GM21423 (cell line): ENCODE measurements around the gene TAOK2.
A peak's percentile ranks its signal among the peaks of the same experiment; 100 is the strongest.

Experiments
- ATAC-seq: cut with Tn5 transposase; IDR thresholded peaks from one replicate; pipeline ENCODE4 v1.9.1; 2021; ENCODE audit warnings: mild to moderate bottlenecking, moderate library complexity; ENCODE audit not compliant: unreplicated experiment

Gene TAOK2

DNA sequence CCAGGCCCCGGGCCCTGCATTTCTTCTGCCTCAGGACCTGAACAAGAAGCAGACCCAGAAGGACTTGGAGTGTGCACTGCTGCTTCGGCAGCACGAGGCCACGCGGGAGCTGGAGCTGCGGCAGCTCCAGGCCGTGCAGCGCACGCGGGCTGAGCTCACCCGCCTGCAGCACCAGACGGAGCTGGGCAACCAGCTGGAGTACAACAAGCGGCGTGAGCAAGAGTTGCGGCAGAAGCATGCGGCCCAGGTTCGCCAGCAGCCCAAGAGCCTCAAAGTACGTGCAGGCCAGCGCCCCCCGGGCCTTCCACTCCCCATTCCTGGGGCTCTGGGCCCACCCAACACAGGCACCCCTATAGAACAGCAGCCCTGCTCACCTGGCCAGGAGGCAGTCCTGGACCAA is 12.6 kb downstream of the TAOK2 start:
- ATAC-seq = no peak

DNA sequence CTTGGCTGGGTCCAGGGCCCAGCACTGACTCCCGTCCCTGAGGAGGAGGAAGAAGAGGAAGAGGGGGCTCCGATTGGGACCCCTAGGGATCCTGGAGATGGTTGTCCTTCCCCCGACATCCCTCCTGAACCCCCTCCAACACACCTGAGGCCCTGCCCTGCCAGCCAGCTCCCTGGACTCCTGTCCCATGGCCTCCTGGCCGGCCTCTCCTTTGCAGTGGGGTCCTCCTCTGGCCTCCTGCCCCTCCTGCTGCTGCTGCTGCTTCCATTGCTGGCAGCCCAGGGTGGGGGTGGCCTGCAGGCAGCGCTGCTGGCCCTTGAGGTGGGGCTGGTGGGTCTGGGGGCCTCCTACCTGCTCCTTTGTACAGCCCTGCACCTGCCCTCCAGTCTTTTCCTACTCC is 13.3 kb downstream of the TAOK2 start:
- no peak for ATAC-seq

DNA sequence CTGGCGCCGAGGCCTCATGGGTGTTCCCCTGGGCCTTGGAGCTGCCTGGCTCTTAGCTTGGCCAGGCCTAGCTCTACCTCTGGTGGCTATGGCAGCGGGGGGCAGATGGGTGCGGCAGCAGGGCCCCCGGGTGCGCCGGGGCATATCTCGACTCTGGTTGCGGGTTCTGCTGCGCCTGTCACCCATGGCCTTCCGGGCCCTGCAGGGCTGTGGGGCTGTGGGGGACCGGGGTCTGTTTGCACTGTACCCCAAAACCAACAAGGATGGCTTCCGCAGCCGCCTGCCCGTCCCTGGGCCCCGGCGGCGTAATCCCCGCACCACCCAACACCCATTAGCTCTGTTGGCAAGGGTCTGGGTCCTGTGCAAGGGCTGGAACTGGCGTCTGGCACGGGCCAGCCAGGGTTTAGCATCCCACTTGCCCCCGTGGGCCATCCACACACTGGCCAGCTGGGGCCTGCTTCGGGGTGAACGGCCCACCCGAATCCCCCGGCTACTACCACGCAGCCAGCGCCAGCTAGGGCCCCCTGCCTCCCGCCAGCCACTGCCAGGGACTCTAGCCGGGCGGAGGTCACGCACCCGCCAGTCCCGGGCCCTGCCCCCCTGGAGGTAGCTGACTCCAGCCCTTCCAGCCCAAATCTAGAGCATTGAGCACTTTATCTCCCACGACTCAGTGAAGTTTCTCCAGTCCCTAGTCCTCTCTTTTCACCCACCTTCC is 13.9 kb downstream of the TAOK2 start:
- ATAC-seq = no peak

DNA sequence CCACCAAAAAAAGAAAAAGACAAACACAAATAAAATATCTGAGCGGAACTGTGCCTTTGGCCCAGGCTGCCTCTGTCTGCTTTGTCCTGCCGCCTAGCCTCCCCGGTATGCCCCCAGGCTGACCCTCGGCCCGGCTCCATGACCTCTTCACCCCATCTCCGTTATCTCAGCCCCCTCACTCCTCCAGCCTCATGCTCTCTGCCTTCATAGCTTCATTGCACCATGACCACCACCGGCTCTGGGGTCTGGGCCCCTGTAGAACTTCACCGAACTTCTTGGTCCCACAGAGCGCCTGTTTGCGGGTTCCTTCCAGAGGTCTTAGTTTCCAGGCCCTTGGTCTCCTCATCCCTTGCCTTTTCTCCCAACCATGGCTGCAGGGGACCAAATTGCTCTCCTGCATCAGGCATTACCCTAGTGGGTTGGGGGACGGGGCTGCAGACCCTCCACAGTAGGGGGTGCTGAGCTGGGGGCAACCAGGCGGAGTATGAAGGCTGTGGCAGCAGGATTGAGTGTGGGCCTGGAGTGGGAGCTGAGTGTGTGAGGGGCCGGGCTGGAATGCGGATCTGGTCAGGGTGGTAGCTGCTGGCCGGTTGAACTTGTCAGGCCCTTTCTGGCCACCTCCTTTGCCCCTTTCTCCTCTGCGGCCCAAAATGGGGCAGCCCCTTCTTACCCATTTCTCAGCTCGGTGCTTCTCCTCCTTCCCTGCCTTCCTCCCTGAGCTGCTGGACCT is 14.8 kb downstream of the TAOK2 start:
- no peak for ATAC-seq

DNA sequence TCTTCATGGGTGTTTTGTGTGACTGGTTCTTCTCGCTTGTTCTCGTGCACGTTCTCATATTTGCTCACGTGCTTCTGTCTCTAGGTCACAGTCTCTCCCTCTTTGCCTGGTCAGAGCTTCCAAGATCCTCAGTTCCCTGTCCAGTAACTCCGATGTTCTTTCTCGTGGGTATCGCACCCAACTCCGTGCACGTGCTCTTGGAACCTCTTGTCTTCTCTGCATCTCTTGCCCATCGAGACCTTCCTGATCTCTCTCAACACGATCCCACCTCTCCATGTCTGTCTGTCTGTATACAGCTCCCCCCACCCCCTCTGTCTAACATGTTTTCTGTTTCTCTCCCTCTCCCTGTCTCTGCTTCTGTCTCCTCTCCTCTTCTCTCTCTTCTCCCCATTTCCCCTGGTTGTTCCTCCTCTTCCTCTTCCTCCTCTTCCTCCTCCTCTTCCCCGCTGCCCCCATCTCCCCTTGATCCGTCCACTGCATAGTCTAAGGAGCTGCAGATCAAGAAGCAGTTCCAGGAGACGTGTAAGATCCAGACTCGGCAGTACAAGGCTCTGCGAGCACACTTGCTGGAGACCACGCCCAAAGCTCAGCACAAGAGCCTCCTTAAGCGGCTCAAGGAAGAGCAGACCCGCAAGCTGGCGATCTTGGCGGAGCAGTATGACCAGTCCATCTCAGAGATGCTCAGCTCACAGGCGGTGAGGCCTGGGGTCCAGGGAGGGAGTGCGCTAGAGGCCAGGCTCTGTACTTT is 15.6 kb downstream of the TAOK2 start:
- ATAC-seq = no peak

DNA sequence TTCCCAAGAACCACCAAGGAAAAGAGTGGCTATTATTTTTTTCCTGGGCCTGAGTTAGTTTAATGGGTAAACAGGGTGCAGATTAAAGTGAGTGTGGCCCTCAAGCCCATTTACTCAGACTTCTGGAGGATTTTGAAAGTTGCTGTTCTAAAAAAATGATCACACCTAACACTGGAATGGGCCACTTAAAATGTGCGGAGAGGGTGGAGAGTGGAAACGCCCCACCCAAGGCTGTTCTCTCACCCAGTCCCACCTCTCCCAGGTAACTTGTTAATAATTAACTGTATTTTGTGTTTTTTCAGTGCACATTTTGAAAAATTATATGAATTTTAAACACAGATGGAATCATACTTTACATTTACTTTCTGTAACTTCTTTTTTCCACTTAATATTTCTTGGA is 16.4 kb downstream of the TAOK2 start:
- no peak for ATAC-seq

DNA sequence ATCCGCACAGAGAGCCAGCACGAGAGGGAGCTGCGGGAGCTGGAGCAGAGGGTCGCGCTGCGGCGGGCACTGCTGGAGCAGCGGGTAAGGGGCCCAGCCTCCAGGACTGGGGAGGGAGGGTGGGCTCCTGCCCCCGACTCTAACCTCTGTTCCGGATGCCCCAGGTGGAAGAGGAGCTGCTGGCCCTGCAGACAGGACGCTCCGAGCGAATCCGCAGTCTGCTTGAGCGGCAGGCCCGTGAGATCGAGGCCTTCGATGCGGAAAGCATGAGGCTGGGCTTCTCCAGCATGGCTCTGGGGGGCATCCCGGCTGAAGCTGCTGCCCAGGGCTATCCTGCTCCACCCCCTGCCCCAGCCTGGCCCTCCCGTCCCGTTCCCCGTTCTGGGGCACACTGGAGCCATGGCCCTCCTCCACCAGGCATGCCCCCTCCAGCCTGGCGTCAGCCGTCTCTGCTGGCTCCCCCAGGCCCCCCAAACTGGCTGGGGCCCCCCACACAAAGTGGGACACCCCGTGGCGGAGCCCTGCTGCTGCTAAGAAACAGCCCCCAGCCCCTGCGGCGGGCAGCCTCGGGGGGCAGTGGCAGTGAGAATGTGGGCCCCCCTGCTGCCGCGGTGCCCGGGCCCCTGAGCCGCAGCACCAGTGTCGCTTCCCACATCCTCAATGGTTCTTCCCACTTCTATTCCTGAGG is 17.4 kb downstream of the TAOK2 start:
- ATAC-seq = no peak

DNA sequence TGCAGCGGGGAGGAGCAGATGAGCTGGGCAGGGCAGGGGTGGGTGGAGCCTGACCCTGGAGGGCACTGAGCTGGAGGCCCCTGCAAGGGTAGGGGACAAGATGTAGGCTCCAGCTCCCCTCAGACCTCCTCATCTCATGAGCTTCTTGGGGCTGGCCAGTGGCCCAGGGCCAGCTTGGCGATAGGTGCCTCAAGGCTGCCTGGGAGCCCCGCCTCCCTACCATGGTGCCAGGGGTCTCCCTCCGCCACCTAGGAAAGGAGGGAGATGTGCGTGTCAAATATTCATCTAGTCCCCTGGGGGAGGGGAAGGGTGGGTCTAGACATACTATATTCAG is 17.9 kb downstream of the TAOK2 start:
- no peak for ATAC-seq

DNA sequence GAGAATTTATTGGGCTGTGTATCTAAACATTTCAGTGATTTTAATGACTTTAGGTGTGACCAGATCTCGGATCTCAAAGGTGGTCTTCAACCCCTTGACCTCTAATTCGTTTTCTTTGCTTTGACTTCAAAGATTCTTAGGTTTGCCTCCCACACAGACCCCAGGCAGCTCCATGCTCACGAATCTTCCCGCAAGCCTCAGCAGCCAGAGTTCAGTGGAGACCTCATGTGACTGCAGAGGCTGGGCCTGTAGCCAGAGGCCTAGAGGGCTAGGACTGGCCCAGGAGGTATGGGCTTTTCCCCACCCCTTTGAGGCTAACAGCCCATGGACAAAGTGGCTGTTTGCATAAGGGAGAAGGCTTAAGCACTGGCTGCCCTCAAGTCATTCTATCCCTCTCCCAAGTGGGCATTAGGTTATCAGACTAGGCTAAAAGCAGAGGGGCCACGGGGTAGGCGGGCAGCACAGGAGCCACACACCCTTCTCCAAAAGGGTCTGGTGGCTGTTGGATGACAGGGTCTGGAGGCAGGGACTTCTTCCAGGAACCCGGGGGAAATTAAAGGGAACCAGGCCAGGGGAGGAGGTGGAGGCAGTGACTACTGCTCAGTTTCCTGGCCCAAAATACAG is 18.8 kb downstream of the TAOK2 start:
- no peak for ATAC-seq

DNA sequence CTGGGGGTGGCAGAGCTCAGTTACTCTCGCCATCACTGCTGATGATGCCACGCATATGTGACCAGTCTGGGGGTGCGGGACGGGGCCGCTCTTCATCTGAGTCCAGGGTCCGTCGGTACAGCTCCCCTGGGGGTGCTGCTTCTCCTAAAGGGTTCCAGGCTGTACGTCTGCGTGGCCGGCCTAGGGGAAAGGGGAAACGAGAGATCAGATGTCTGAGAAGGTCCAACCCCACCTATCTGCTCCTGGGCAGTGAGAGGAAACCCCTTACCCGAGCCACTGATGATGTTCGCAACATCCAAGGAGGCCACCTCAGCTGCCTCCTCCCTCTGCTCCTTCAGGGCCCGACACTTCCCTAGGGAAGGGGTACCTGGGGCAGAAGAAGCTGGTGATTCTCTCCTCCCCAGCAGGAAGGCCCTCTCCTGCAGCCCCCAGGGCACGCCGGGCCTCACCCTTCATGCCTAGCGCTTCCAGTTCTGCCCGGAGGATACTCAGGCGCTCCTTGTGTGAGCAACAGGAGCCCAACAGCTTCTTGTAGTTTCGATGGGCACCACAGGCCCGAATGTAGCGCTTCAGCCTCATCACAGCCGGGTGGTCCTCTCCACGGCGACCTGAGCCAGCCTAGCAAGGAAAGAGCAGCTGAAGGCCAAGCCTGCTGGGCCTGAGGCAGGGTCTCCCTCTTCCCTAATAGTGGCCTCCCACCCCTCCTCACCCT is 19.7 kb downstream of the TAOK2 start:
- no peak for ATAC-seq

DNA sequence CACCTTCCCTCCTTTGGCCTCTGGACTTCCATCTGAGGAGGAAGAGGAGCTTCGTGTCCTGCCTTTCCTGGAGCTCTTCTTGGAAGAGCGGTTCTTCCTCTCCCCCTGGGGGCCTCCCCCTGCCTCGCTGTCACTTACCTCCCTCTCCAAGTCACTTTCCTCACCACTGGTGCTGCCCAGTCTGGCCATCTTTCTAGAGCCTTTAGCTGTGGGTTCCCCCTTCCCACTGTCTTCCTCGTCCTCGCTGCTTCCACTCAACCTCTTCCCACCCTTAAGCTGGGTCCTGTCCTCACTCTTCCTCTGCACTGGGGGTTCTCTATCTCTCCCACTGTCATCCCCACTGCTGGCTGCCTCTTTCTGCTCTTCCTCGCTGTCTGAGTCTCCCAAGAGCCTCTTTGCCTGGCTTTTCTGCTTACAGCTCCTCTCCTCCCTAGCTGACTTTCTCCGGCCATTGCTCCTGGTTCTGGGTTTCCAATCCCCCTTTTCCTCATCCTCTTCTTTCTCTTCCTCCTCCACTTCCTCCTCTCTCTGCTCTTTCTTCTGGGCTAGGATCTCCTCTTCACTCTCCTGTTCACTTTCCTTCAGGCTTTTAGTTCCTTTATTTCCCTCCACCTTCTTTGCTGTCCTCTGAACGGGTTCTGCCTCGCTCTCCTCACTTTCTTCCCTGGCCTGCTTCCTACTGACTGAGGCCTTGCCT is 20.4 kb downstream of the TAOK2 start:
- no peak for ATAC-seq

DNA sequence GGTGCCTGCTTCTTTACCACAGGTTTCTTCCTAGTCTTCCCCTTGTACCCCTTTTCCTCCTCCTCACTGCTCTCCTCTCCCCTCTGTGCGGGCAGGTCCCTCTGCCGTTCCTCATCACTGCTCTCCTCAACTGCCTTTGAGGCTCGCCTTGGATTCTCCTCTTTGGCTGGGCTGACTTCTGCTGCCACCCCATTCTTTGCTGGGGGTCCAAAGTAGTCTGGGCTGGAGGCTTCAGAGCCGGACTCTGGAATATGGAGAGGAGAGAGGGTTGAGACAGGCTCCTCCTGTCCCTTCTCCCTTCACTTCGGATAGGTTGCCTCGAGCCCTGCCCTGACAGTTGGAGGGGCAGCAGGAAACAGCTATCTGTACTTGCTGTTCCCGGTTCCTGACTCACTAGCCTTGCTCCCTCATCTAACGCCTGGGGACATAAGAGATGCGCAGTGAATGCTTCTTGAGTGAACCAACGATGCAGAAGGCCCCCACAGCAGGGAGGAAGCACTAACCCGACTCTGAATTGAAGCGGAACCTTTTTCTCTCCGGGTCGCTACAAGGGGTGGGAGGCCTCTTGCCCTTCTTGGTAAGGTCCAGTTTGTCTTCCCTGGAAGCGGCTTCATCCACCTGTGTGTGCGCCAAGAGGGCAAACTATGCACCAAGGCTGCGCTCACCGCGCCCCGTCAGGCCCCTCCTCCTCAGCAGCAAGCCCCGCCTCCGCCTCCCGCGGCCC is 21.1 kb downstream of the TAOK2 start:
- peak; percentile 38 for ATAC-seq

DNA sequence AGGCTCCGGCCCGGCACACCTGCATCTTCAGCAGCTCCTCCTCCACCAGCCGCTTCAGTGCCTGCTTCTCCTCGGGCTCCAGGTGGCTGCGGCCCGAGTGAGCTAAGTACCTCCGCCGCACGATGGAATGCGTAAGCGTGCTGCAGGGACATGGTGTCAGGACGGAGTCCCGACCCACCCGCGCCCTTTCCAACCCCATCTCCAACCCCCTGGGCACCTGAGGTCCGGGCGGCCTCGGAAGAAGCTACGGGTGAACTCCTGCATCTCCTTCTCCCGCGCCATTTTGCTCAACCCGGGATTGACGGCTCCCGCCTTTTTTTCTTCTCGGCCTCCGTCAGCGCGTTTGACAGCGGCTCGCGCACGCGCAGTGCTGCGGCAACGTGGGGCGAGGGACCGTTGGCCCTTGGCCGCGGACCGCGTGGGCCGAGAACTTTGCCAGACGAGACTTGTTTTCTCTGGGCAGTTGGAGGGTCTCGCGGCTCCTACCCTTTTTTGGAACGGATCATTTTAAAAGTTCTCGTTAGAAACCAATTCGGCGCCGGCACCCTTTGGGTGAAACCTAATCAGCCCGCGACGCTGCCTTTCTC is 21.7 kb downstream of the TAOK2 start, which contains the start of gene HIRIP3:
Gene HIRIP3 (minus strand): TSS at position 294 of the 587 bp plus-strand sequence. CDS start 12 bp downstream, at position 282.
- peak; percentile 45 for ATAC-seq

DNA sequence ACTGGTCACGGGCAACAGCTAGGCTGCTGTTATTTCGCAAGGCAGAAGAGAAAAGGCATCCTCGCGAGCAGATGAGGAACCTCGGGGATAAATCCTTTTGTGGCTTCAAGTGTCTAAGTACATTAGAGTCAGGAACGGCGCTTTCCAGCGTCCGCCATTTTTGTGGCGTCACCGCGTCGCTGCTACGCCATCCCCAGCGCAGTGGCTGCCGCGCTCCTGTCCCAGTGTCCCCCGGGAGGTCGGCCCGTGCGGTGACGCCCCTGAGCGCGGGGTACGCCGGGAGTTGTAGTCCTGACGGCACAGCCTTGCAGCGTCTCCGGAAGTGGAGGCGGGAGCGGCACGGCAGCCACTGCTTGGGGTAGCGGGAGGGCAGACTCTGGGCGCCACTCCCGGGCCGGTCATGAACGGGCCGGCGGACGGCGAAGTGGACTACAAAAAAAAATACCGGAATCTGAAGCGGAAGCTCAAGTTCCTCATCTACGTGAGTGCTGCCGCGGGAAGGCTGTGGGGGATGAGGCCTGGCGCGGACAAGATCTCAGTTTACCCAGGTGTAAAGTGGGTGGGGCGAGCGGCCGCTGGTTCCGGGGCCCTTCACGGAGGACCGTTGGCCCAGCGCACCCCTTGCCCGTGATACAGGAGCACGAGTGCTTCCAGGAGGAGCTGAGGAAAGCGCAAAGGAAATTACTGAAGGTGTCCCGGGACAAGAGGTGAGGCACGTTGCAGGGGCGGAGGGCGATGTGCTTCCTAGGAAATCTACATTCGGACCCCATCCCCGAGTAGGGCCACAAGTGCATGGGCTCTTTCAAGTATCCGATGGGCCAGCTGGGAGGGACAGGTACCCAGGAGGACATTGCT is 22.5 kb downstream of the TAOK2 start, which contains the start of gene INO80E:
Gene INO80E (plus strand): TSS at position 331 of the 855 bp plus-strand sequence. CDS start 70 bp downstream, at position 401.
- ATAC-seq = peak; percentile 88

DNA sequence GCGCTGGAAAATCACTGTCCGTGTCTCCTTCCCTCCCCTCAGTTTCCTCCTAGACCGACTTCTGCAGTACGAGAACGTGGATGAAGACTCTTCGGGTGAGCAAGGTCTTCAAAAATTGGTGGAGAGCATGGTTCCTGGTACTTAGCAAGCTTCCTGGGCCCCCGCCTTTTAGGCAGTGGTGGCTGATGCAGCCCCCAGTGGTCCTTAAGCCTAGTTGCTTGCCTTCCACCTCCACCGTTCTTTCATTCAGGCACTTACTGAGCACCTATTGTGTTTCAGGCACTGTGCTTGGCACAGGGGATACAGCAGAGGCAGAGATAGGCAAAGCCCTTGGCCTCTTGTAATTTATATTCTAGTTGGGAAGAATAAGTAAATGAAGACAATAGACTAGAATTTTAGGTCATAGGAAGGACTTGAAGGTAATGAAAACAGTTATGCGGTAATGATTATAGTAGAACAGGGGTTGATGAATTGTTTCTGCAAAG is 23.1 kb downstream of the TAOK2 start:
- no peak for ATAC-seq

DNA sequence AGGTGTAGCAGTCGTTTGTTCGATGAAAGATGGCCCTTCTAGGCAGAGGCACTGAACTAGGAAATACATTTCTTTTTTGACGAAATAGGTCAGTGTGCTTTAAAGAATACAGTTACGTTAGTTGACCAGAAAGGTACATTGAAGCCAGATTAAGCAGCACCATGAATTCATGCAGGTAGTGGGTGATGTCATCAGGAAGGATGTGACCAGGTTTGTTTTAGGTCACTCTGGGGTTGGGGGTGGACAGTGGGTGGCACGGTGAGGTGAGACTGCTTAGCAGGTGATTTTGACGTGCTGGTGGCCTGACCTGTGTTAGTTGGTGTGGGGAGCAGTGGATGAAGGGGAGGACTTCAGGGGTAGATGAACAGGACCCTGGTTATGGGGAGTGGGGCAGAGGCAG is 25.9 kb downstream of the TAOK2 start:
- no peak for ATAC-seq
